HepG2 (cell line): ENCODE data around the gene RASSF6. TPM values are rescaled to one million over a fixed set of nuclear protein-coding genes. Genes with fewer than 3 reads are reported as not detected.
A peak's percentile ranks its signal among the peaks of the same experiment; 100 is the strongest.

Experiments
- AGO2 ChIP-seq: fragments of 200-400 bp; formaldehyde crosslinking; optimal IDR thresholded peaks from 2 replicates; pipeline ENCODE3; 2017; ENCODE audit warnings: mild to moderate bottlenecking, low read depth, low read length, moderate library complexity
- CSRNP2 ChIP-seq: sonication (generic); formaldehyde crosslinking; conservative IDR thresholded peaks from 2 replicates; pipeline ENCODE4 v1.8.0; 2022; ENCODE audit warnings: low read depth, missing genetic modification reagents
- DMTF1 ChIP-seq: sonication (generic); formaldehyde crosslinking; IDR thresholded peaks from 2 replicates; pipeline ENCODE4 v1.4.0; 2020; ENCODE audit warnings: mild to moderate bottlenecking, missing genetic modification reagents
- ESRRA ChIP-seq: sonication (generic); formaldehyde crosslinking; IDR thresholded peaks from 2 replicates; pipeline ENCODE4 v1.5.1; 2020; ENCODE audit warnings: mild to moderate bottlenecking, low read depth, missing genetic modification reagents
- ETV5 ChIP-seq: IDR thresholded peaks from 2 replicates; pipeline ENCODE4 v1.6.1; 2018; ENCODE audit warnings: missing biosample characterization, missing genetic modification reagents, inconsistent platforms, borderline replicate concordance
- FLYWCH1 ChIP-seq: sonication (generic); formaldehyde crosslinking; IDR thresholded peaks from 2 replicates; pipeline ENCODE4 v1.8.1; 2023; ENCODE audit warnings: mild to moderate bottlenecking, missing genetic modification reagents
- FOXP1 ChIP-seq, 2 experiments: fragments of 450-650 bp in 1 of 2; IDR thresholded peaks; 2 replicates each; pipeline ENCODE4 v1.6.1; 2017 to 2018; ENCODE audit warnings: antibody characterized with exemption in 1 of 2
- GLI4 ChIP-seq: sonication (generic); formaldehyde crosslinking; IDR thresholded peaks from 2 replicates; pipeline ENCODE4 v1.5.1; 2020; ENCODE audit warnings: missing genetic modification reagents, mild to moderate bottlenecking, moderate library complexity, borderline replicate concordance
- HMGA1 ChIP-seq: sonication (generic); formaldehyde crosslinking; conservative IDR thresholded peaks from 2 replicates; pipeline ENCODE4 v1.4.0; 2020; ENCODE audit warnings: missing genetic modification reagents
- HMGXB4 ChIP-seq, 2 experiments: sonication (generic) in 1 of 2; formaldehyde crosslinking in 1 of 2; IDR thresholded peaks; 2 replicates each; pipeline versions ENCODE4 v1.4.0 to v1.6.1; 2018 to 2020; ENCODE audit warnings: missing genetic modification reagents in 2 of 2, borderline replicate concordance in 1 of 2, low read depth in 1 of 2, mild to moderate bottlenecking in 1 of 2, missing biosample characterization in 1 of 2
- IRF9 ChIP-seq: sonication (generic); formaldehyde crosslinking; IDR thresholded peaks from 2 replicates; pipeline ENCODE4 v1.8.0; 2022; ENCODE audit warnings: missing genetic modification reagents, mild to moderate bottlenecking, borderline replicate concordance
- IRX3 ChIP-seq: sonication (generic); formaldehyde crosslinking; IDR thresholded peaks from 2 replicates; pipeline ENCODE4 v1.8.1; 2023; ENCODE audit warnings: mild to moderate bottlenecking, low read depth, missing genetic modification reagents, borderline replicate concordance
- MXD3 ChIP-seq: IDR thresholded peaks from 2 replicates; pipeline ENCODE4 v1.6.1; 2016; ENCODE audit warnings: mild to moderate bottlenecking, missing biosample characterization, missing genetic modification reagents
- NCOA5 ChIP-seq: sonication (generic); formaldehyde crosslinking; IDR thresholded peaks from 2 replicates; pipeline ENCODE4 v1.4.0; 2020; ENCODE audit warnings: missing genetic modification reagents
- PCBP1 ChIP-seq: fragments of 200-400 bp; formaldehyde crosslinking; IDR thresholded peaks from 2 replicates; pipeline ENCODE4 v1.6.1; 2017; ENCODE audit warnings: mild to moderate bottlenecking, low read depth, low read length, borderline replicate concordance
- RFXAP ChIP-seq: sonication (generic); formaldehyde crosslinking; IDR thresholded peaks from 2 replicates; pipeline ENCODE4 v1.4.0; 2020; ENCODE audit warnings: missing genetic modification reagents, borderline replicate concordance
- SETDB1 ChIP-seq: sonication (generic); formaldehyde crosslinking; IDR thresholded peaks from 2 replicates; pipeline ENCODE4 v1.5.1; 2020; ENCODE audit warnings: missing genetic modification reagents, mild to moderate bottlenecking, borderline replicate concordance
- ZNF235 ChIP-seq: sonication (generic); formaldehyde crosslinking; IDR thresholded peaks from 2 replicates; pipeline ENCODE4 v1.8.1; 2023; ENCODE audit warnings: mild to moderate bottlenecking, missing genetic modification reagents, borderline replicate concordance
- ZNF335 ChIP-seq: sonication (generic); formaldehyde crosslinking; IDR thresholded peaks from 2 replicates; pipeline ENCODE4 v1.4.0; 2020; ENCODE audit warnings: missing genetic modification reagents
- ZNF33B ChIP-seq: sonication (generic); formaldehyde crosslinking; IDR thresholded peaks from 2 replicates; pipeline ENCODE4 v1.5.1; 2020; ENCODE audit warnings: mild to moderate bottlenecking, missing genetic modification reagents
- ZNF431 ChIP-seq: sonication (generic); formaldehyde crosslinking; IDR thresholded peaks from 2 replicates; pipeline ENCODE4 v1.9.0; 2022; ENCODE audit warnings: missing genetic modification reagents, low read depth, mild to moderate bottlenecking, borderline replicate concordance
- ZNF737 ChIP-seq: sonication (generic); formaldehyde crosslinking; IDR thresholded peaks from 2 replicates; pipeline ENCODE4 v1.5.0; 2020; ENCODE audit warnings: missing genetic modification reagents, mild to moderate bottlenecking, borderline replicate concordance
- ZSCAN20 ChIP-seq: sonication (generic); formaldehyde crosslinking; IDR thresholded peaks from 2 replicates; pipeline ENCODE4 v1.4.0; 2020; ENCODE audit warnings: missing genetic modification reagents, mild to moderate bottlenecking, borderline replicate concordance
- polyA plus RNA-seq, 8 experiments: library from polyadenylated mRNA; depleted of rRNA in 3 of 8; stranded (reverse) in 7 of 8; unstranded in 1 of 8; fragments of >200 nt; fragmentation: Illumina TruSeq in 4 of 8; extraction: Trizol in 4 of 8; gene quantifications; 2 replicates each; pipeline versions ENCODE4 v1.2.1 to v1.2.3, GENCODE V29; 2011 to 2016; ENCODE audit warnings: low read depth in 4 of 8, missing spikeins in 1 of 8, mixed read lengths in 1 of 8; ENCODE audit not compliant: insufficient read depth in 1 of 8
- total RNA-seq, 5 experiments: library from RNA; depleted of rRNA; stranded (reverse); fragments of >200 nt; fragmentation: Illumina TruSeq; extraction: Trizol; gene quantifications; 2 replicates each; pipeline ENCODE4 v1.2.3, GENCODE V29; 2016; ENCODE audit warnings: low read depth in 1 of 5

Gene RASSF6
- total and polyA plus RNA-seq, 2 of the 13 experiments (the other 11 are each of a cell fraction or from before 2014, with no cell fraction given), result 0.03 to 0.11 TPM

- TF ChIP-seq NCOA5 (CRISPR knock-in tag), result no peak
- TF ChIP-seq ZNF431 (CRISPR knock-in tag), result no peak
- TF ChIP-seq ZSCAN20 (CRISPR knock-in tag), result no peak
- TF ChIP-seq IRF9 (CRISPR knock-in tag), result no peak
- no peak for TF ChIP-seq ZNF737
- no peak for TF ChIP-seq CSRNP2 (CRISPR knock-in tag)
- peak in 1 of 2 experiments; percentile 69; a peak in 1 of 4 replicates for TF ChIP-seq HMGXB4 (CRISPR knock-in tag; IDR thresholded peaks at IDR 0.05; ENCODE audit: borderline replicate concordance in 1 of 2, low read depth in 1 of 2)
- TF ChIP-seq FOXP1 (IDR thresholded peaks at IDR 0.05), result peak; percentile 36; the same call in 1 of the 2 replicates
- peak; percentile 90 for TF ChIP-seq FOXP1 (CRISPR knock-in tag; IDR thresholded peaks at IDR 0.05)
- no peak for TF ChIP-seq DMTF1
- TF ChIP-seq HMGA1, result no peak
- TF ChIP-seq ESRRA (CRISPR knock-in tag), result no peak
- no peak for TF ChIP-seq IRX3
- TF ChIP-seq ZNF335 (CRISPR knock-in tag), result 0 out of 2 replicates have a peak, but pooled peaks have one; percentile 68
- no peak for TF ChIP-seq ZNF33B (CRISPR knock-in tag)
- no peak for TF ChIP-seq GLI4 (CRISPR knock-in tag)
- no peak for TF ChIP-seq MXD3 (CRISPR knock-in tag)
- TF ChIP-seq ETV5 (CRISPR knock-in tag), result peak; percentile 56; the same call in 1 of the 2 replicates
- no peak for TF ChIP-seq PCBP1
- peak; percentile 50; the same call in 1 of the 2 replicates for TF ChIP-seq RFXAP (CRISPR knock-in tag)
- no peak for TF ChIP-seq SETDB1 (CRISPR knock-in tag)
- no peak for TF ChIP-seq ZNF235 (CRISPR knock-in tag)
- no peak for TF ChIP-seq FLYWCH1
- no peak for TF ChIP-seq AGO2
Observed at GRCh38 chr4:73599182-73599581, 21.1 kb downstream of the RASSF6 start (continued).
